Keratinocyte (primary cell): ENCODE measurements around the gene MROH7.

Experiments used
- EZH2 ChIP-seq: IDR thresholded peaks from one replicate; pipeline ENCODE4 v1.6.1; 2012; ENCODE audit warnings: inconsistent platforms, mild to moderate bottlenecking, low read length, moderate library complexity
- TF ChIP-seq, protein P1 (sequence below), 3 experiments: IDR thresholded peaks in 1 of 3; conservative IDR thresholded peaks in 1 of 3; optimal IDR thresholded peaks in 1 of 3; 2 replicates in 2 of 3; 3 replicates in 1 of 3; pipeline versions ENCODE3 to v1.5.1; 2011; ENCODE audit warnings: low read length in 3 of 3, mild to moderate bottlenecking in 3 of 3, moderate library complexity in 2 of 3, control low read depth in 1 of 3, inconsistent platforms in 1 of 3; ENCODE audit not compliant: insufficient read depth in 2 of 3; ENCODE audit errors: extremely low read depth in 1 of 3

GRCh38 chr1:54665852-54666251 is 24.3 kb downstream of the MROH7 start:
- TF ChIP-seq, protein P1, sequence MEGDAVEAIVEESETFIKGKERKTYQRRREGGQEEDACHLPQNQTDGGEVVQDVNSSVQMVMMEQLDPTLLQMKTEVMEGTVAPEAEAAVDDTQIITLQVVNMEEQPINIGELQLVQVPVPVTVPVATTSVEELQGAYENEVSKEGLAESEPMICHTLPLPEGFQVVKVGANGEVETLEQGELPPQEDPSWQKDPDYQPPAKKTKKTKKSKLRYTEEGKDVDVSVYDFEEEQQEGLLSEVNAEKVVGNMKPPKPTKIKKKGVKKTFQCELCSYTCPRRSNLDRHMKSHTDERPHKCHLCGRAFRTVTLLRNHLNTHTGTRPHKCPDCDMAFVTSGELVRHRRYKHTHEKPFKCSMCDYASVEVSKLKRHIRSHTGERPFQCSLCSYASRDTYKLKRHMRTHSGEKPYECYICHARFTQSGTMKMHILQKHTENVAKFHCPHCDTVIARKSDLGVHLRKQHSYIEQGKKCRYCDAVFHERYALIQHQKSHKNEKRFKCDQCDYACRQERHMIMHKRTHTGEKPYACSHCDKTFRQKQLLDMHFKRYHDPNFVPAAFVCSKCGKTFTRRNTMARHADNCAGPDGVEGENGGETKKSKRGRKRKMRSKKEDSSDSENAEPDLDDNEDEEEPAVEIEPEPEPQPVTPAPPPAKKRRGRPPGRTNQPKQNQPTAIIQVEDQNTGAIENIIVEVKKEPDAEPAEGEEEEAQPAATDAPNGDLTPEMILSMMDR (optimal IDR thresholded peaks at IDR 0.05 in 1 of 3, IDR thresholded peaks at IDR 0.05 in 1 of 3, conservative IDR thresholded peaks at IDR 0.05 in 1 of 3; ENCODE audit: extremely low read depth in 1 of 3, insufficient read depth in 2 of 3, low read length in 3 of 3), result no peak
- no peak for TF ChIP-seq EZH2
